Activated T-cell treated with anti-CD3 and anti-CD28 coated beads, Interleukin-2, amount 50 U/mL, for 1 hour (primary cell): ENCODE measurements around the gene SMIM32.
A peak's percentile ranks its signal among the peaks of the same experiment; 100 is the strongest.

ENCODE experiments used
- DNase-seq: peaks from one replicate; pipeline ENCODE4 v3.0.0-alpha.2; 2020

Gene SMIM32

GRCh38 chr5:136192526-136193321, at the start of gene SMIM32:
TSS of gene SMIM32 (minus strand) at chr5:136193162. CDS start at chr5:136192524, 638 bp downstream.
- DNase-seq, result no peak

- DNase-seq, result no peak
Observed at GRCh38 chr5:136242611-136243010, 49.6 kb upstream of the SMIM32 start.

GRCh38 chr5:136242136-136242535, 49.2 kb upstream of the SMIM32 start:
- no peak for DNase-seq

GRCh38 chr5:136240894-136241293, 47.9 kb upstream of the SMIM32 start:
- DNase-seq, result no peak

- no peak for DNase-seq
Observed at GRCh38 chr5:136236479-136237083, 43.6 kb upstream of the SMIM32 start.

GRCh38 chr5:136235321-136235720, 42.4 kb upstream of the SMIM32 start:
- no peak for DNase-seq

- no peak for DNase-seq
Observed at GRCh38 chr5:136232316-136232715, 39.4 kb upstream of the SMIM32 start.

GRCh38 chr5:136230176-136230575, 37.2 kb upstream of the SMIM32 start:
- no peak for DNase-seq

GRCh38 chr5:136228136-136228757, 35.3 kb upstream of the SMIM32 start:
- DNase-seq, result no peak

- no peak for DNase-seq
Observed at GRCh38 chr5:136226401-136226800, 33.4 kb upstream of the SMIM32 start.

GRCh38 chr5:136225796-136226195, 32.8 kb upstream of the SMIM32 start:
- DNase-seq, result no peak

GRCh38 chr5:136222580-136223235, 29.7 kb upstream of the SMIM32 start:
- no peak for DNase-seq

- no peak for DNase-seq
Observed at GRCh38 chr5:136221340-136221739, 28.4 kb upstream of the SMIM32 start.

GRCh38 chr5:136216230-136216629, 23.3 kb upstream of the SMIM32 start:
- DNase-seq, result no peak

GRCh38 chr5:136215812-136216211, 22.9 kb upstream of the SMIM32 start:
- no peak for DNase-seq

- DNase-seq, result no peak
Observed at GRCh38 chr5:136213919-136214493, 21.0 kb upstream of the SMIM32 start.

GRCh38 chr5:136212252-136212721, 19.3 kb upstream of the SMIM32 start:
- peak; percentile 49 for DNase-seq

- DNase-seq, result no peak
Observed at GRCh38 chr5:136211282-136212040, 18.5 kb upstream of the SMIM32 start.

- no peak for DNase-seq
Observed at GRCh38 chr5:136210259-136210658, 17.3 kb upstream of the SMIM32 start.

- no peak for DNase-seq
Observed at GRCh38 chr5:136209346-136209910, 16.5 kb upstream of the SMIM32 start.

GRCh38 chr5:136208916-136209315, 16.0 kb upstream of the SMIM32 start:
- no peak for DNase-seq

GRCh38 chr5:136207631-136208030, 14.7 kb upstream of the SMIM32 start:
- no peak for DNase-seq
